Measurements from ENCODE around the gene RRP9. TPM values are rescaled to one million over a fixed set of nuclear protein-coding genes. Genes with fewer than 3 reads are reported as not detected.
"Not testable (repeated sequence)": the region's sequence is repeated elsewhere in the genome, so short reads cannot be mapped to it uniquely, and the experiment has no call there.

The RRP9 gene
- total RNA-seq, 2 experiments from 2014 or later: 6.4 to 7.6 TPM

- TF ChIP-seq, protein P1, sequence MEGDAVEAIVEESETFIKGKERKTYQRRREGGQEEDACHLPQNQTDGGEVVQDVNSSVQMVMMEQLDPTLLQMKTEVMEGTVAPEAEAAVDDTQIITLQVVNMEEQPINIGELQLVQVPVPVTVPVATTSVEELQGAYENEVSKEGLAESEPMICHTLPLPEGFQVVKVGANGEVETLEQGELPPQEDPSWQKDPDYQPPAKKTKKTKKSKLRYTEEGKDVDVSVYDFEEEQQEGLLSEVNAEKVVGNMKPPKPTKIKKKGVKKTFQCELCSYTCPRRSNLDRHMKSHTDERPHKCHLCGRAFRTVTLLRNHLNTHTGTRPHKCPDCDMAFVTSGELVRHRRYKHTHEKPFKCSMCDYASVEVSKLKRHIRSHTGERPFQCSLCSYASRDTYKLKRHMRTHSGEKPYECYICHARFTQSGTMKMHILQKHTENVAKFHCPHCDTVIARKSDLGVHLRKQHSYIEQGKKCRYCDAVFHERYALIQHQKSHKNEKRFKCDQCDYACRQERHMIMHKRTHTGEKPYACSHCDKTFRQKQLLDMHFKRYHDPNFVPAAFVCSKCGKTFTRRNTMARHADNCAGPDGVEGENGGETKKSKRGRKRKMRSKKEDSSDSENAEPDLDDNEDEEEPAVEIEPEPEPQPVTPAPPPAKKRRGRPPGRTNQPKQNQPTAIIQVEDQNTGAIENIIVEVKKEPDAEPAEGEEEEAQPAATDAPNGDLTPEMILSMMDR (IDR thresholded peaks at IDR 0.05): no peak
- H3K36me3 Mint-ChIP-seq (ENCODE audit: low read depth): peaks cover 4% of the 10 kb centered on the region
- no peak overlapping the region for H3K27ac Mint-ChIP-seq
- ChIA-PET POLR2A (no interaction called here), CTCF (no interaction called here)
- DNase-seq (no peak), ATAC-seq (ENCODE audit: poor library complexity) (no peak)
- H3K9me3 Mint-ChIP-seq: peaks cover 10% of the 10 kb centered on the region
- no peak overlapping the region for H3K4me3 ChIP-seq (ENCODE audit: low read length)
- H3K27me3 ChIP-seq (ENCODE audit: control insufficient read depth in 1 of 2, insufficient read depth in 2 of 2, low read length in 2 of 2): peaks cover 0 to 2% of the 10 kb centered on the region in 2 experiments
- peaks cover 4 to 22% of the 10 kb centered on the region in 2 experiments for H3K9me3 ChIP-seq (ENCODE audit: control insufficient read depth in 1 of 2, insufficient read depth in 1 of 2, low read length in 2 of 2)
- intact Hi-C loops (cut with DNase I, micrococcal nuclease): no loop called here
- H3K4me1 Mint-ChIP-seq (ENCODE audit: low read depth): no peaks in the 10 kb centered on the region
- no peak overlapping the region for H3K27ac ChIP-seq (ENCODE audit: low read depth in 1 of 2, low read length in 2 of 2)
- peaks cover 33% of the 10 kb centered on the region for H3K27me3 Mint-ChIP-seq
- no peaks in the 10 kb centered on the region for H3K36me3 ChIP-seq (ENCODE audit: insufficient read depth, low read length)
- no peaks in the 10 kb centered on the region for H3K4me1 ChIP-seq (ENCODE audit: insufficient read depth, low read length)
- no peak overlapping the region for H3K4me3 Mint-ChIP-seq
Observed at GRCh38 chr3:51908026-51908425, 33.7 kb downstream of the RRP9 start.

DNA sequence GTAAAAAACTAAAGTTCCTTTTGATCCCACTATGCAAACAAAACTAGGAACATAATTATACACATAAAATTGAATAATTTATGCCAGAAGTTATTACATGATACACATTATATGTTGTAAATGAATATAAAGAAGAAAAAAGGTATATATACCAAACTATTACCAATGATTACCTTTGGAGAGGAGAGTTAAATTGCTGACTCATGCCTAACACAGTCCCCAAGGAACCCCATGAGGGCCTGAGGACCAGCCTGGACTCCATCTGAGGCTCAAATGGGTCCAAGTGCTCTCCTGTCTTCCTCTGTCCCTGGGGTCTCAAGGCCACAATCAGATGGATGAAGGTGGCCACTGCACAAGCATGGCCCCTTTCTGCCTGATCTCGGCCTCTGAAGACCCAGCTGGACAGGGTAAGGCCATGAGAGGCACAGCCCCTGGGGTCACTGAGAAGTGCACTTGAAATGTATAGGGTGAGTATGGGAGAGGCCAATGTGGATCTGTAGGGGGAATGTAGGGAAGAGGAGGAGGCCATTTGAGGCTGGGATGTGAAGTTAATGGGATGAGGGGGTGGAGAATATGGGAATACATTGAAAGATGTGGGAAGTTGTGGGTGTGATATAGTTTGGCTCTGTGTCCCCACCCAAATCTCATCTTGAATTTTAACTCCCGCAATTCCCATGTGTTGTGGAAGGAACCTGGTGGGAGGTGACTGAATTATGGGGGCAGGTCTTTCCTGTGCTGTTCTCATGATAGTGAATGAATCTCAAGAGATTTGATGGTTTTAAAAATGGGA, 37.5 kb downstream of the RRP9 start:
- Histone ChIP-seq H3K4me3 (ENCODE audit: low read length) (no peak overlapping the region), H3K27ac (ENCODE audit: low read depth in 1 of 2, low read length in 2 of 2) (no peak overlapping the region), H3K9me3 (ENCODE audit: control insufficient read depth in 1 of 2, insufficient read depth in 1 of 2, low read length in 2 of 2) (peaks cover 4 to 17% of the 10 kb centered on the region in 2 experiments), H3K4me1 (ENCODE audit: insufficient read depth, low read length) (no peaks in the 10 kb centered on the region), H3K36me3 (ENCODE audit: insufficient read depth, low read length) (no peaks in the 10 kb centered on the region), H3K27me3 (ENCODE audit: control insufficient read depth in 1 of 2, insufficient read depth in 2 of 2, low read length in 2 of 2) (peaks cover 0 to 4% of the 10 kb centered on the region in 2 experiments)
- Mint-ChIP-seq H3K4me3 (no peak overlapping the region), H3K9me3 (peaks cover 9% of the 10 kb centered on the region), H3K27ac (no peak overlapping the region), H3K36me3 (ENCODE audit: low read depth) (peaks cover 4% of the 10 kb centered on the region), H3K4me1 (ENCODE audit: low read depth) (no peaks in the 10 kb centered on the region), H3K27me3 (peaks cover 58% of the 10 kb centered on the region)
- TF ChIP-seq, protein P1 (IDR thresholded peaks at IDR 0.05): no peak
- DNase-seq (no peak), ATAC-seq (ENCODE audit: poor library complexity) (no peak)
- intact Hi-C loops (cut with DNase I, micrococcal nuclease): no loop called here
- ChIA-PET POLR2A (no interaction called here), CTCF (no interaction called here)

DNA sequence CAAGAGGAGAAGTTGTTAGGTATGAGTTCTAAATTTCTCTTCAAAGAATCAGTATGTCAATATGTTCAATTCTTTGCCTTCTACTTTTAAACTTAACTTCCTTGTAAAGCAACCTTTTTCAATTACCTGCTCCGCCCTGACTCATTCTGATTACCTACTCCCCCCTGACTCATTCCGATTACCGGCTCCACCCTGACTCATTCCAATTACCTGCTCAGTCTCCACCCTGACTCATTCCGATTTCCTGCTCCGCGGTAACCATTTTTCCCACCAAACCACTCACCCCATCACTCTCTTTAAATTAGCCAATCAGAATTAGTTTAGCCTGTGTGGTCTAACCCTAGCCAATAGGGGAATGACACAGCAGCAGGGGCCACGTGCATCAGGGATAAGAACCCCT, 39.3 kb downstream of the RRP9 start:
- H3K27ac ChIP-seq (ENCODE audit: low read depth in 1 of 2, low read length in 2 of 2); H3K9me3 Mint-ChIP-seq; H3K36me3 ChIP-seq (ENCODE audit: insufficient read depth, low read length); H3K27ac Mint-ChIP-seq; ATAC-seq (ENCODE audit: poor library complexity); POLR2A ChIA-PET; intact Hi-C loops (cut with DNase I, micrococcal nuclease); H3K4me1 Mint-ChIP-seq (ENCODE audit: low read depth); H3K27me3 ChIP-seq (ENCODE audit: control insufficient read depth in 1 of 2, insufficient read depth in 2 of 2, low read length in 2 of 2); H3K4me3 Mint-ChIP-seq; H3K4me3 ChIP-seq (ENCODE audit: low read length); H3K4me1 ChIP-seq (ENCODE audit: insufficient read depth, low read length); H3K36me3 Mint-ChIP-seq (ENCODE audit: low read depth); CTCF ChIA-PET: not testable (repeated sequence)
- peaks cover 0 to 12% of the 10 kb centered on the region in 2 experiments for H3K9me3 ChIP-seq (ENCODE audit: control insufficient read depth in 1 of 2, insufficient read depth in 1 of 2, low read length in 2 of 2)
- DNase-seq: peak in 1 of 14 experiments; percentile 19
- H3K27me3 Mint-ChIP-seq: peaks cover 62% of the 10 kb centered on the region

DNA sequence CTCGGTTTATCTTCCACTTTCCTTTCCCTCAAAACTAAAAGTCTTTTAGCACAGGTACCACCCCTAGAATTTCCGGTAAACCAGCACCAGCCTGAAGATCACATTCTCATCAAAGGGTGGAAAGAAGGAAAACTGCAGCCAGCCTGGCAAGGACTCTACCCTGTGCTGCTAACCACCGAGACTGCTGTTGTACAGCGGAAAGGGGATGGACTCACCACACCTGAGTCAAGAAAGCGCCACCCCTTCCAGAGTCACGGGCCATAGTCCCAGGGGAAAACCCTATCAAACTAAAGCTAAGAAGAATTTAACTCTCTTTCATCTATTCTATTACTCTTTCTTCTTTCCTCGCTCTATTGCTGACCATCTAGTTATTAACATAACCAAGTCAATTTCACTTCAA, 41.7 kb downstream of the RRP9 start:
- intact Hi-C loops (cut with DNase I, micrococcal nuclease); DNase-seq; H3K36me3 ChIP-seq (ENCODE audit: insufficient read depth, low read length); H3K4me1 Mint-ChIP-seq (ENCODE audit: low read depth); H3K9me3 Mint-ChIP-seq; H3K4me3 Mint-ChIP-seq; H3K27ac ChIP-seq (ENCODE audit: low read depth in 1 of 2, low read length in 2 of 2); H3K36me3 Mint-ChIP-seq (ENCODE audit: low read depth); CTCF ChIA-PET; H3K4me3 ChIP-seq (ENCODE audit: low read length); POLR2A ChIA-PET; H3K9me3 ChIP-seq (ENCODE audit: control insufficient read depth in 1 of 2, insufficient read depth in 1 of 2, low read length in 2 of 2); H3K27me3 ChIP-seq (ENCODE audit: control insufficient read depth in 1 of 2, insufficient read depth in 2 of 2, low read length in 2 of 2); H3K4me1 ChIP-seq (ENCODE audit: insufficient read depth, low read length); H3K27ac Mint-ChIP-seq; ATAC-seq (ENCODE audit: poor library complexity): not testable (repeated sequence)
- peaks cover 55% of the 10 kb centered on the region for H3K27me3 Mint-ChIP-seq

All from CD4-positive, alpha-beta T cell (primary cell).